GM10847 (cell line): ENCODE measurements around the gene TMEM169.
A peak's percentile ranks its signal among the peaks of the same experiment; 100 is the strongest.

ENCODE experiments used
- POLR2A ChIP-seq: IDR thresholded peaks from 2 replicates; pipeline ENCODE4 v1.6.1; 2011; ENCODE audit not compliant: insufficient read length; ENCODE audit errors: extremely low read depth

The TMEM169 gene

GRCh38 chr2:216081487-216082116 lies at the start of gene TMEM169, which contains the start of gene PECR:
TMEM169 (plus strand) TSS chr2:216081919; CDS start chr2:216095964, 14,045 bp downstream.
PECR (minus strand) TSS chr2:216081809; CDS start chr2:216081741, 68 bp downstream.
- TF ChIP-seq POLR2A = peak; percentile 64

- TF ChIP-seq POLR2A = no peak
These were observed 49.6 kb upstream of the TMEM169 start for GRCh38 chr2:216031960-216032689.

GRCh38 chr2:216033403-216033802 lies 48.3 kb upstream of the TMEM169 start:
- no peak for TF ChIP-seq POLR2A

- TF ChIP-seq POLR2A = no peak
These were observed 47.7 kb upstream of the TMEM169 start for GRCh38 chr2:216034065-216034464.

GRCh38 chr2:216039918-216040317 lies 41.8 kb upstream of the TMEM169 start:
- TF ChIP-seq POLR2A = no peak

- TF ChIP-seq POLR2A = no peak
These were observed 40.3 kb upstream of the TMEM169 start for GRCh38 chr2:216041438-216041837.

- TF ChIP-seq POLR2A = no peak
These were observed 37.8 kb upstream of the TMEM169 start for GRCh38 chr2:216043949-216044348.

- no peak for TF ChIP-seq POLR2A
These were observed 36.7 kb upstream of the TMEM169 start for GRCh38 chr2:216044883-216045486.

- no peak for TF ChIP-seq POLR2A
These were observed 34.3 kb upstream of the TMEM169 start for GRCh38 chr2:216047397-216047796.

GRCh38 chr2:216049452-216049851 lies 32.3 kb upstream of the TMEM169 start:
- TF ChIP-seq POLR2A = no peak

- TF ChIP-seq POLR2A = no peak
These were observed 30.4 kb upstream of the TMEM169 start for GRCh38 chr2:216051350-216051749.

GRCh38 chr2:216052420-216052819 lies 29.3 kb upstream of the TMEM169 start:
- TF ChIP-seq POLR2A = no peak

GRCh38 chr2:216055680-216056079 lies 26.0 kb upstream of the TMEM169 start:
- no peak for TF ChIP-seq POLR2A

GRCh38 chr2:216056739-216057138 lies 25.0 kb upstream of the TMEM169 start:
- TF ChIP-seq POLR2A = no peak

- TF ChIP-seq POLR2A = no peak
These were observed 24.0 kb upstream of the TMEM169 start for GRCh38 chr2:216057688-216058193.
